ENCODE results near the gene LRRC1.

DNA sequence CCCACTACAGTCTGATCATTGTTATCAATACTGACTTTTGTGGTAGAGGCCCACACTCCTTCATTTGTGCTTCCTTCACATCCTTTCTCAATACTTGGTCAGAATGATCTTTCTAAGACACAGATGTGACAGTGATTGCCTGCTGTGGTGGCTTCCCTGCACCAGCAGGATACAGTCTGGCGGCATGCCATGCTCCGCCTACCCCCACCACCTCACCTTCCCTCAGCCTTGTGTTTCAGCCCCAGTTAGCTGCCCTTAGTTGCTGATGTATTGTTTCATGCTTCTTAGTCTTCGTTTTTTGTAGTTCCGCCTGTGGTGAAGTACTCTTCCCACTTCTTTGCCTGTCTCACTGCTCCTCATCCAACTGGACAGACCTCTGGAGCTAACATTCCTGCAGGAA, 10.9 kb downstream of the LRRC1 start:
- TF ChIP-seq CTCF (conservative IDR thresholded peaks at IDR 0.05 in 1 of 2, IDR thresholded peaks at IDR 0.05 in 1 of 2; ENCODE audit: low read depth in 1 of 2, low read length in 2 of 2), result no peak
- TF ChIP-seq EZH2 (IDR thresholded peaks at IDR 0.05; ENCODE audit: low read length, missing control alignments), result no peak

All from fibroblast of lung (primary cell).